Astrocyte (in vitro differentiated cells and primary cell): ENCODE data around the gene COQ5. TPM values are rescaled to one million over a fixed set of nuclear protein-coding genes. Genes with fewer than 3 reads are reported as not detected.

Source experiments
- DNase-seq: peaks from one replicate; pipeline ENCODE4 v3.0.0-alpha.2; 2010; ENCODE audit warnings: low read depth
- FAIRE-seq: peaks from 2 replicates; lab custom pipeline; 2011; peaks lifted over from hg19 to GRCh38; lab: Jason Lieb, UNC
- H2AFZ ChIP-seq: 2 replicates; pipeline ENCODE4 v1.6.0; 2012; ENCODE audit warnings: low read depth, low read length, inconsistent platforms
- H3K27ac ChIP-seq: 2 replicates; pipeline ENCODE4 v1.5.1; 2011; ENCODE audit warnings: low read depth, low read length, inconsistent platforms
- H3K27me3 ChIP-seq: 2 replicates; pipeline ENCODE4 v1.6.0; 2011; ENCODE audit warnings: low read length, inconsistent platforms; ENCODE audit not compliant: insufficient read depth
- H3K36me3 ChIP-seq: 2 replicates; pipeline ENCODE4 v1.5.1; 2011; ENCODE audit warnings: low read length, inconsistent platforms; ENCODE audit not compliant: insufficient read depth
- H3K4me1 ChIP-seq: 2 replicates; pipeline ENCODE4 v1.5.1; 2011; ENCODE audit warnings: low read length, inconsistent platforms; ENCODE audit not compliant: insufficient read depth
- H3K4me2 ChIP-seq: 2 replicates; pipeline ENCODE4 v1.6.0; 2012; ENCODE audit warnings: low read length, inconsistent platforms
- H3K4me3 ChIP-seq: 2 replicates; pipeline ENCODE4 v1.5.1; 2011; ENCODE audit warnings: low read depth, mild to moderate bottlenecking, low read length, inconsistent platforms; ENCODE audit not compliant: insufficient read depth
- H3K79me2 ChIP-seq: 2 replicates; pipeline ENCODE4 v1.6.0; 2012; ENCODE audit warnings: mild to moderate bottlenecking, low read length, inconsistent platforms; ENCODE audit not compliant: insufficient read depth
- H3K9ac ChIP-seq: 2 replicates; pipeline ENCODE4 v1.6.0; 2012; ENCODE audit warnings: mild to moderate bottlenecking, low read length, inconsistent platforms
- H3K9me3 ChIP-seq: 2 replicates; pipeline ENCODE4 v1.5.1; 2012; ENCODE audit warnings: low read depth, mild to moderate bottlenecking, low read length, inconsistent platforms; ENCODE audit not compliant: insufficient read depth
- H4K20me1 ChIP-seq: 2 replicates; pipeline ENCODE4 v1.6.0; 2012; ENCODE audit warnings: low read length, inconsistent platforms; ENCODE audit not compliant: insufficient read depth
- H3K27ac Mint-ChIP-seq: one replicate; pipeline ENCODE4 v1.8.0; 2021; ENCODE audit warnings: mild to moderate bottlenecking, mixed read lengths; ENCODE audit not compliant: unreplicated experiment
- H3K27me3 Mint-ChIP-seq: one replicate; pipeline ENCODE4 v1.8.0; 2021; ENCODE audit warnings: low read depth, mixed read lengths; ENCODE audit not compliant: unreplicated experiment
- H3K36me3 Mint-ChIP-seq: one replicate; pipeline ENCODE4 v1.8.0; 2021; ENCODE audit warnings: low read depth, mixed read lengths; ENCODE audit not compliant: unreplicated experiment
- H3K4me1 Mint-ChIP-seq: one replicate; pipeline ENCODE4 v1.8.0; 2021; ENCODE audit warnings: low read depth, mixed read lengths; ENCODE audit not compliant: unreplicated experiment
- H3K4me3 Mint-ChIP-seq: one replicate; pipeline ENCODE4 v1.8.0; 2021; ENCODE audit warnings: mild to moderate bottlenecking, moderate library complexity, mixed read lengths; ENCODE audit not compliant: unreplicated experiment
- H3K9me3 Mint-ChIP-seq: one replicate; pipeline ENCODE4 v1.8.0; 2021; ENCODE audit warnings: mild to moderate bottlenecking, mixed read lengths; ENCODE audit not compliant: unreplicated experiment
- CTCF ChIP-seq: IDR thresholded peaks from 2 replicates; pipeline ENCODE4 v1.5.1; 2011; ENCODE audit warnings: low read depth, mild to moderate bottlenecking, inconsistent platforms, low read length, moderate library complexity; ENCODE audit not compliant: insufficient read depth
- EZH2 ChIP-seq: IDR thresholded peaks from 2 replicates; pipeline ENCODE4 v1.6.1; 2012; ENCODE audit warnings: mild to moderate bottlenecking, low read length, inconsistent platforms; ENCODE audit not compliant: insufficient read depth
- total RNA-seq: library from RNA; stranded (reverse); gene quantifications from 2 replicates; pipeline ENCODE4 v1.2.1, GENCODE V29; 2021

Gene COQ5
- total RNA-seq, 1 donor from 2014 or later = 23.4 TPM

DNA sequence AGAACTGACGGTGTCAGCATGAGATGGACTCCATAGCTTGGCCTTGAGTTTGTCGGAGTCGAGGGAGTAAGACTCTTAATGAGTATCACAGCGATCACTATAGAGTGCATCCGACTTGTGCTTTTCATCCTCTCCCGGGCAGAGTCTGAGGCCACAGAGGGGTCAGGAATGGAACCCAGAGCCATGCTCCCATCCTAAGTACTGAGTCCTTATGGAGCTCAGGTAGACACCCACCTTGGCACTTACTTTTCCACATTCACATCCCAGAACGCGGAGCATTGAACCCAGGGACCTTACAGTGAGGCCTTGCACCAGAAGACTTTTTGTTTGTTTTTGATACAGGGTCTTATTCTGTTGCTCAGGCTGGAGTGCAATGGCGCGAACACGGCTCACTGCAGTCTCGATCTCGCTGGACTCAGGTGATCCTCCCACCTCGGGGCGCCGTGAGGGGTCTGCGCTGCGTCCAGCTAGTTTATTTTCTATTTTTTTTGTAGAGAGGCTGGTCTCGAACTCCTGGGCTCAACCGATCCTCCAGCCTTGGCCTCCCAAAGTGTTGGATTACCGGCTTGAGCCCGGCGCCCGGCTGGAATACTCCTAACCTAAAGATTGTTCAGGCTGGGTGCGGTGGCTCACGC, 58.7 kb downstream of the COQ5 start:
- Mint-ChIP-seq H3K27me3 (no peaks in the 10 kb centered on the region), H3K4me3 (peak overlapping the region; percentile 96), H3K9me3 (no peaks in the 10 kb centered on the region), H3K4me1 (peaks cover 37% of the 10 kb centered on the region), H3K27ac (peak overlapping the region; percentile 9), H3K36me3 (peaks cover 5% of the 10 kb centered on the region)
- H3K36me3 ChIP-seq = peaks cover 7% of the 10 kb centered on the region
- peak overlapping the region; percentile 83 for H3K27ac ChIP-seq
- peaks cover 67% of the 10 kb centered on the region for H3K79me2 ChIP-seq
- no peaks in the 10 kb centered on the region for H3K9me3 ChIP-seq
- TF ChIP-seq EZH2 = no peak
- peaks cover 17% of the 10 kb centered on the region for H3K4me1 ChIP-seq
- FAIRE-seq (no peak), DNase-seq (no peak)
- peak overlapping the region; percentile 81 for H3K4me3 ChIP-seq
- peak overlapping the region; percentile 94 for H2AFZ ChIP-seq
- H3K27me3 ChIP-seq = no peaks in the 10 kb centered on the region
- peak overlapping the region; percentile 86 for H3K4me2 ChIP-seq
- peak overlapping the region; percentile 90 for H3K9ac ChIP-seq
- H4K20me1 ChIP-seq = peaks cover 47% of the 10 kb centered on the region

- Histone ChIP-seq H3K4me3 (peak within 1 kb of the TSS; percentile 81), H3K4me2 (peak within 1 kb of the TSS; percentile 86), H3K79me2 (peaks cover 71% of the 10 kb centered on the region), H3K9ac (peak within 1 kb of the TSS; percentile 90), H4K20me1 (peaks cover 53% of the 10 kb centered on the region), H3K4me1 (peaks cover 13% of the 10 kb centered on the region), H3K9me3 (no peaks in the 10 kb centered on the region), H3K27me3 (no peaks in the 10 kb centered on the region), H2AFZ (peak within 1 kb of the TSS; percentile 94), H3K36me3 (peaks cover 14% of the 10 kb centered on the region), H3K27ac (peak within 1 kb of the TSS; percentile 83)
- Mint-ChIP-seq H3K4me3 (peak within 1 kb of the TSS; percentile 96), H3K27ac (peak within 1 kb of the TSS; percentile 94), H3K4me1 (peaks cover 31% of the 10 kb centered on the region), H3K9me3 (no peaks in the 10 kb centered on the region), H3K27me3 (no peaks in the 10 kb centered on the region), H3K36me3 (peaks cover 6% of the 10 kb centered on the region)
- peak; percentile 65 for TF ChIP-seq CTCF
- TF ChIP-seq EZH2 = no peak
- FAIRE-seq (no peak), DNase-seq (peak; percentile 92)
Observed at GRCh38 chr12:120469450-120470149, 59.4 kb downstream of the COQ5 start, which contains the start of gene SRSF9. TSS of gene SRSF9 (minus strand) at chr12:120469748. CDS start at chr12:120469609, 139 bp downstream.

DNA sequence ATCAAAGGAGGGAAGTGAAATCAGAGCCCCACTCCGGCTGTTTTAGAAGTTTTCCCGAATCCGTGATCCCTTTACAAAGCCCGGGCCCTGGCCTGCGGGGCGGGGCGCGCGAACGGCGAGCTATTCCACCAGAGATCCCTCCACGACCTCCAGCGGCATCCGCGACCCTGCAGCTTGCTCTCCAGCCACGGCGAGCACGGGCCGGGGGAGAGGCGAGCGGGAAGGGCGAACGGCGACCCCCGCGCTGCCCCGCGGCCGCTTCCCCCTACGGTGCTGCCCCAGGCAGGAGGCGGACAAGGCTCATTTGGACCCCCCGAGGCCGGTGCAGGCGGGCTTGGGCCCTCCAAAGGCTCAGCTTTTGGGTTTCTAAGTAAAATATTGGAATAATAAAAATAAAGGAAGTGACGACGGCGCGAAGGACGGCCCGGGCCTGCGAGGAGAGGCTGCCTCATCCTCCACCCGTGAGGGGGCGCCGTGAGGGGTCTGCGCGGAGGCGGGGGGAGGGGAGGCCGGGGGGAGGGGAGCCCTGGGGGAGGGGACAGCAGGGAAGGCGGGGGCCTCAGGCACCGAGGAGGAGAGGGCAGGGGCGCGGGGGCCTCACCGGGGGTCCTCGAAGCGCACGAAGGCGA, 60.0 kb downstream of the COQ5 start:
- Mint-ChIP-seq H3K36me3 (peaks cover 9% of the 10 kb centered on the region), H3K27ac (peak overlapping the region; percentile 94), H3K9me3 (no peaks in the 10 kb centered on the region), H3K4me1 (peaks cover 29% of the 10 kb centered on the region), H3K4me3 (peak overlapping the region; percentile 96), H3K27me3 (no peaks in the 10 kb centered on the region)
- DNase-seq = no peak
- Histone ChIP-seq H2AFZ (peak overlapping the region; percentile 94), H3K4me2 (peak overlapping the region; percentile 86), H3K36me3 (peaks cover 20% of the 10 kb centered on the region), H4K20me1 (peaks cover 60% of the 10 kb centered on the region), H3K9me3 (no peaks in the 10 kb centered on the region), H3K27me3 (no peaks in the 10 kb centered on the region), H3K9ac (peak overlapping the region; percentile 90), H3K4me3 (peak overlapping the region; percentile 81), H3K27ac (peak overlapping the region; percentile 83), H3K4me1 (peaks cover 9% of the 10 kb centered on the region), H3K79me2 (peaks cover 78% of the 10 kb centered on the region)
- TF ChIP-seq EZH2 (no peak), CTCF (no peak)
- no peak for FAIRE-seq
